Measurements from ENCODE around the gene BACH2. TPM values are rescaled to one million over a fixed set of nuclear protein-coding genes. Genes with fewer than 3 reads are reported as not detected.

BACH2 gene
- total RNA-seq, 1 donor from 2014 or later: 6.4 TPM

DNA sequence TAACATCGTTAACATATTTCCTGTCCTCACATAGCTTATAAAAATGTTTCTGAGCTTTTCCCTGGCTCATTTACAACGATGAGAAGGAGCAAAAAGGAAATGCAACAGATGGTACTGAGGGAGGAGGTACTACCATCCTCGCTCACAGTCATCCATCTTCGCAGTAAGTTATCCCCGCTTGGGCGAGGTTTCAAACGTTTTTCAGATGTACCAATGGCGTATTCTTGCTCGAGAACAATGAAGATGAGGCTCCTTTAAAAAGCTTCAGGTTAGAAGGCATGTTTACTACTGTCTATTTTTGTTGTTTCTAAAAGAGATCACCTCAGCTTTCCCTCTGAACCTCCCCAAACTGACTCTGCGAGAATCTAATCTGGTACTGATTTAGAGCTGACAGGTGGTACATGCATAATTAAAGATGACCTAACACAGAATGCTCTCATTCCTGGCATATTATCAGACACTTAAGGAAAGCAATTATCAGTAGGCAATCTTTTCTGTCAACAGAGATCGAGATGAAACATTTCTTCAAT is 223.6 kb downstream of the BACH2 start:
- Histone ChIP-seq H3K9me3 (no peaks in the 10 kb centered on the region), H3K4me3 (no peak overlapping the region), H3K27me3 (no peaks in the 10 kb centered on the region), H3K4me1 (no peaks in the 10 kb centered on the region), H3K27ac (no peak overlapping the region), H3K36me3 (no peaks in the 10 kb centered on the region)
- TF ChIP-seq POLR2AphosphoS5 (IDR thresholded peaks at IDR 0.05; ENCODE audit: insufficient read depth in 1 of 2, low read depth in 1 of 2) (no peak), POLR2A (IDR thresholded peaks at IDR 0.05) (no peak)
- TF ChIP-seq, protein P1, sequence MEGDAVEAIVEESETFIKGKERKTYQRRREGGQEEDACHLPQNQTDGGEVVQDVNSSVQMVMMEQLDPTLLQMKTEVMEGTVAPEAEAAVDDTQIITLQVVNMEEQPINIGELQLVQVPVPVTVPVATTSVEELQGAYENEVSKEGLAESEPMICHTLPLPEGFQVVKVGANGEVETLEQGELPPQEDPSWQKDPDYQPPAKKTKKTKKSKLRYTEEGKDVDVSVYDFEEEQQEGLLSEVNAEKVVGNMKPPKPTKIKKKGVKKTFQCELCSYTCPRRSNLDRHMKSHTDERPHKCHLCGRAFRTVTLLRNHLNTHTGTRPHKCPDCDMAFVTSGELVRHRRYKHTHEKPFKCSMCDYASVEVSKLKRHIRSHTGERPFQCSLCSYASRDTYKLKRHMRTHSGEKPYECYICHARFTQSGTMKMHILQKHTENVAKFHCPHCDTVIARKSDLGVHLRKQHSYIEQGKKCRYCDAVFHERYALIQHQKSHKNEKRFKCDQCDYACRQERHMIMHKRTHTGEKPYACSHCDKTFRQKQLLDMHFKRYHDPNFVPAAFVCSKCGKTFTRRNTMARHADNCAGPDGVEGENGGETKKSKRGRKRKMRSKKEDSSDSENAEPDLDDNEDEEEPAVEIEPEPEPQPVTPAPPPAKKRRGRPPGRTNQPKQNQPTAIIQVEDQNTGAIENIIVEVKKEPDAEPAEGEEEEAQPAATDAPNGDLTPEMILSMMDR (IDR thresholded peaks at IDR 0.05): no peak
- DNase-seq (ENCODE audit: extremely low spot score in 2 of 2): no peak
- intact Hi-C loops (cut with DNase I): no loop called here

DNA sequence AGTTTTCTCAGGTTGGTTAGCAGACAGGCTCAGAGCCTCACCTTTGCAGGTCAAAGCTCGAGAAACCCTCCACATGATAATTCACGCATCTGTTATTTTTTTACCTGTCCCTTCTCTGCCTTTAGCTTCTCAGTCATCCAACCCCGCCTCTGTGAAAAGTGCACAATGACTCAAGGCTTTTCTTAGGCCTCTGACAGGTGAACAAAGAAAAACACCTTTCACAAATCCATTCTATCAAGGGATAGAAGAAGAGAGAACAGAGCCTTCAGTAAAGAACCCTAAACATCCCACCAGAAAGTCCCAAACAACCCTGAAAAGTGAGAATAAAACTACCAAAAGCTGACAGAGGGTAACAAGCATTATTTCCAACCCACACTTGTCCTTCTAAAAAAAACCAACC is 224.1 kb downstream of the BACH2 start:
- Histone ChIP-seq H3K27me3 (no peaks in the 10 kb centered on the region), H3K36me3 (no peaks in the 10 kb centered on the region), H3K9me3 (no peaks in the 10 kb centered on the region), H3K4me1 (no peaks in the 10 kb centered on the region), H3K4me3 (no peak overlapping the region), H3K27ac (no peak overlapping the region)
- intact Hi-C loops (cut with DNase I): no loop called here
- TF ChIP-seq, protein P1 (IDR thresholded peaks at IDR 0.05): no peak
- TF ChIP-seq POLR2AphosphoS5 (IDR thresholded peaks at IDR 0.05; ENCODE audit: insufficient read depth in 1 of 2, low read depth in 1 of 2): no peak
- TF ChIP-seq POLR2A (IDR thresholded peaks at IDR 0.05): no peak
- DNase-seq (ENCODE audit: extremely low spot score in 2 of 2): no peak

DNA sequence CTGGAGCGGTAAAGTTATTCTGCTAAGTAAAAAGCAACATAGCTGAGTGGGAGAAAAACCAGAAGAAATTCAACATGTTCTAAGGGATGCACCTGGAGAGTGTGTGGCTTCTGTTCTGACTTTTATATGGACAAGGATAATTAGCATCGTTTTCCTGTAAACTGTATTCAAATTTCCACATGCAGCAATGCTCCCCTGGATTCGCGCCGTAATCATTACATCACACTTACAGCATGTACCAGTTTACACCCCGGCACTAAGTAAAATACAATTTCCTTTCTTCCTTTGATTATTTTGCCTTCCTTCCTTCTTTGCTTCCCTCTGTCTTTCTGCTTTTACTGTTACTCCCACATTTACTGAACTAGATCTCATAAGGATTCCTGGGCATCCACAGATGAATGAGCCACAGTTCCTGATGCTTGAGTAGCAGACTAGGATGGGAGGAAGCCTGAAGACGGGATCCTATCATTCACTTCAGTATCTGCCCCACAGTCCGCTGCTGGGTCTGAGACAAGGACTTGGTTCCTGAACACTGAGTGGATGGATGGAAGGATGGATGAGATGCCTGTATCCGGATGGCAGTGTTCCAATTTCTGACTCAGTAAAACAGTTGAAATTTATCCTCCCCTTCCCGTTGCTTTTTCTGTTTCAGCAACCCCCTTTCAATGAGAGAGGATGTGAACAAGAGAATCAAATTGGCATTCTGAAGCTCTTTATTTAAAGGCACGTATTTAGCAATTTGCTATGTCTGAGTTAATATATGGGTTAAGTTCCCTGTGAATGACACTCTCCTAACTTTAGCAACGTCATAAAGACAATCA is 227.7 kb downstream of the BACH2 start:
- Histone ChIP-seq H3K36me3 (no peaks in the 10 kb centered on the region), H3K27me3 (no peaks in the 10 kb centered on the region), H3K4me1 (no peaks in the 10 kb centered on the region), H3K4me3 (no peak overlapping the region), H3K27ac (no peak overlapping the region), H3K9me3 (no peaks in the 10 kb centered on the region)
- intact Hi-C loops (cut with DNase I): no loop called here
- TF ChIP-seq, protein P1 (IDR thresholded peaks at IDR 0.05): no peak
- TF ChIP-seq POLR2AphosphoS5 (IDR thresholded peaks at IDR 0.05; ENCODE audit: insufficient read depth in 1 of 2, low read depth in 1 of 2): no peak
- DNase-seq (ENCODE audit: extremely low spot score in 2 of 2): no peak

DNA sequence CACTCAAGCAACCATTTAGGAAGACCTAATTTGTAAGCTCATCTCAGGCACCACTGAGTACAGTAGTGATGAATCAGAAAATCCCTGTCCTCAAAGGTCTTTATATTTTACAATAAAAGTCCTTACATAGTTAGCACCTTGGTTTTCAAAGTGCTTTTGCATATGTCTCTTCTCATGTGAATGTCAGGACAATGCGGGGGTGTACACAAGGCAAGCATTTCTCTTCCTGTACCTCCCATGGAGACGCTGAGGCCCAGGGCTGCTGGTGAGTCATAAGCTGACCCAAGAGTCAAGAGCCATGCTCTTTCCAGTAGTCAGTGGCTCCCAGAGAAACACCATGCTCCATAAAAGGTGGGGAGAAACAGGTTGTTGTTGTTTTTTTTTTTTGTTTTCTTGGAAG is 228.4 kb downstream of the BACH2 start:
- no peaks in the 10 kb centered on the region for H3K4me1 ChIP-seq
- no peak for DNase-seq (ENCODE audit: extremely low spot score in 2 of 2)
- no peak overlapping the region for H3K4me3 ChIP-seq
- no peaks in the 10 kb centered on the region for H3K9me3 ChIP-seq
- TF ChIP-seq POLR2A (IDR thresholded peaks at IDR 0.05) (no peak), POLR2AphosphoS5 (IDR thresholded peaks at IDR 0.05; ENCODE audit: insufficient read depth in 1 of 2, low read depth in 1 of 2) (no peak)
- TF ChIP-seq, protein P1 (IDR thresholded peaks at IDR 0.05): no peak
- intact Hi-C loops (cut with DNase I): no loop called here
- H3K27me3 ChIP-seq: no peaks in the 10 kb centered on the region
- H3K36me3 ChIP-seq: no peaks in the 10 kb centered on the region
- H3K27ac ChIP-seq: no peak overlapping the region

DNA sequence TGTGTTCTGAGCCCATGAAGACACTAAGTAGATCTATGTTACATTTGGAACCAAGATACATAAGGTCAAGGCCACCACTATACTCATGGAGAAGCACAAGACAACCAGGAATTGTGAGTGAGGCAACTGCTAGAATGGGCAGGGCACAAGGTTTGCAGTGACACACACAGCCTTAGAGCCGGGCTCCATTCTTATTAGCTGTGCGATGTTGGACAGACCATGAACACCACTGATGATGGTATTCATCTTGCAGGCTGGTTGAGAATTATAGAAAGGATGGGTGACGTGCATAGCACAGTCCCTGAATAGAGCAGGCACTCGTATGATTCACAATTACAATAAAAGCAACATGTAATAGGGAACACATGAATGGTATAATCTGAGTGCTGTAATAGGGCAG is 229.9 kb downstream of the BACH2 start:
- DNase-seq (ENCODE audit: extremely low spot score in 2 of 2): no peak
- H3K9me3 ChIP-seq: no peaks in the 10 kb centered on the region
- H3K27me3 ChIP-seq: no peaks in the 10 kb centered on the region
- no peaks in the 10 kb centered on the region for H3K36me3 ChIP-seq
- intact Hi-C loops (cut with DNase I): no loop called here
- no peak overlapping the region for H3K27ac ChIP-seq
- TF ChIP-seq POLR2A (IDR thresholded peaks at IDR 0.05) (no peak), POLR2AphosphoS5 (IDR thresholded peaks at IDR 0.05; ENCODE audit: insufficient read depth in 1 of 2, low read depth in 1 of 2) (no peak)
- TF ChIP-seq, protein P1 (IDR thresholded peaks at IDR 0.05): no peak
- no peaks in the 10 kb centered on the region for H3K4me1 ChIP-seq
- H3K4me3 ChIP-seq: no peak overlapping the region
